ENCODE measurements around the gene GLIPR1.

- no peak for TF ChIP-seq POLR2A (IDR thresholded peaks at IDR 0.05)
- no peak for TF ChIP-seq CTCF (IDR thresholded peaks at IDR 0.05)
Observed at GRCh38 chr12:75551477-75551876, 70.9 kb downstream of the GLIPR1 start.

Measured in heart left ventricle (tissue), 13 donors.